Measurements from ENCODE around the gene DNMT3A.
"Not testable (repeated sequence)": the region's sequence is repeated elsewhere in the genome, so short reads cannot be mapped to it uniquely, and the experiment has no call there.

DNMT3A gene

GRCh38 chr2:25234738-25235137 lies 107.0 kb downstream of the DNMT3A start:
- no peak for DNase-seq (ENCODE audit: low spot score)

DNA sequence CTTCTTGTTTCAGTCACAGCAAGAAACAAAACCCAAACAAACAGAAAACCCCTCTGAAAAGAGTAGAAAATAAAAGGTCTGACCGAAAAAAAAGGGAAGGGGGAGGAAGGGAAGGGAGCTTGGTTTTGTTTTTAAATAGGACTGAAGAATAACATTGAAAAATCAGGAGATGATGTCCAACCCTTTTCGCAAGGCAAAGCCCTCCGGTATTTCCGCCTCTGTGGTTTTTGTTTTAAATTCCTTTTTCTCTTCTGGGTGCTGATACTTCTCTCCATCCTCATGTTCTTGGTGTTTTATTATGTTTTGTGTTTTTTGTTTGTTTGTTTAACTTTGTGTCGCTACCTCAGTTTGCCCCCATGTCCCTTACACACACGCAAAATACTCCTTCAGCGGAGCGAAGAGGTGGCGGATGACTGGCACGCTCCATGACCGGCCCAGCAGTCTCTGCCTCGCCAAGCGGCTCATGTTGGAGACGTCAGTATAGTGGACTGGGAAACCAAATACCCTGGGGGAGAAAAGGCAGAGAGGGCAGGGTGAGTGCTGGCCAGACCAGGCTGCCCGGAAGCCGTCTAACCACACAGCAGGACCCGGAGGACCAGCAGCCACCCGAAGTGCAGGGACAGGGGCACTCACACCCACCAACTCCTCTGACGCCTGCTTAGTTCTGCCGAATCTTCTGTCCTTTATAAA lies 107.7 kb downstream of the DNMT3A start:
- DNase-seq (ENCODE audit: low spot score): no peak

DNA sequence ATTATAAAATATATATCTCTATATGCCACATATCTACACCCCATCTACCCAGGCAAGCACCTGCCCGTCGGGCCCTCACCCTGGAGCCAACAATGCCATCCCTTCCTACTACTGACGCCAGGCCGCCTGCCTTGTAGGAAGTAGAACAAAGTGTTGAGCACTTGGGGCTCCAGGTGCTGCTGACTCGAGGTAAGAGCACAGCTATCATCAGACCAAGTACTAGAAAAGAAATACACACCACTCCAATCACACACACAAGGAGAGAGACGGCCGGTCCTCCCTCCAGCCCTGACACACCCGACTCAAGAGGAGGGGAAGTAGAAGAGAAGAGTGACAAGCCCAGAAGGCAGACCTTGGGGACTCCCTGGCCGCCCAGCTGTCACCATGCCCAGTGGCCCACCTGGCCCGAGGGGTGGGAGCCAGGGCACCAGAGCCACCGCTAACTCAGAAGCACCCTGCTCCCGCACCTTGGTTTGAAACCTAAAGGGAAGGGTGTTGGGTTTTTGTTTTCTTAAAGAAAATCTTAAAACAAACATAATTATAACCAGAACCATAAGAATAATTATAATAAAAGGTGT lies 109.4 kb downstream of the DNMT3A start:
- no peak for DNase-seq (ENCODE audit: low spot score)

DNA sequence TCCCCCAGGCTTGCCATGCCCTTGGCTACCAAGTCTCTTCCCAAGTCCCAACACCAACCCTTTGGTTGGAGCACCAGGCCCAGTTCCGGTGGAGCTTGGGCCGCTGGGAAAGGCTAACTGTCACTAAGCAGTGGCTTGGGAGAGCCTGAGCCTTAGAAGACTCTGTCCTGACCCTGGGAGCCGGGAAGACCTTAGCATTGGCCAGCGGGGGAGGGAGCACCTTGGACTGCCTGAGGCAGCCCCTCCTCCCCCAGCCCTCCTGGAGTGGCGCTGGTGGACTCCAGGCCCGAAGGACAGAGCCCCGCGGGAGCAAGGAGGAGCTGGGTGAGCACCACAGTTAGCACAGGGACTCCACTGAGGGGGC lies 110.8 kb downstream of the DNMT3A start:
- DNase-seq (ENCODE audit: low spot score): no peak

DNA sequence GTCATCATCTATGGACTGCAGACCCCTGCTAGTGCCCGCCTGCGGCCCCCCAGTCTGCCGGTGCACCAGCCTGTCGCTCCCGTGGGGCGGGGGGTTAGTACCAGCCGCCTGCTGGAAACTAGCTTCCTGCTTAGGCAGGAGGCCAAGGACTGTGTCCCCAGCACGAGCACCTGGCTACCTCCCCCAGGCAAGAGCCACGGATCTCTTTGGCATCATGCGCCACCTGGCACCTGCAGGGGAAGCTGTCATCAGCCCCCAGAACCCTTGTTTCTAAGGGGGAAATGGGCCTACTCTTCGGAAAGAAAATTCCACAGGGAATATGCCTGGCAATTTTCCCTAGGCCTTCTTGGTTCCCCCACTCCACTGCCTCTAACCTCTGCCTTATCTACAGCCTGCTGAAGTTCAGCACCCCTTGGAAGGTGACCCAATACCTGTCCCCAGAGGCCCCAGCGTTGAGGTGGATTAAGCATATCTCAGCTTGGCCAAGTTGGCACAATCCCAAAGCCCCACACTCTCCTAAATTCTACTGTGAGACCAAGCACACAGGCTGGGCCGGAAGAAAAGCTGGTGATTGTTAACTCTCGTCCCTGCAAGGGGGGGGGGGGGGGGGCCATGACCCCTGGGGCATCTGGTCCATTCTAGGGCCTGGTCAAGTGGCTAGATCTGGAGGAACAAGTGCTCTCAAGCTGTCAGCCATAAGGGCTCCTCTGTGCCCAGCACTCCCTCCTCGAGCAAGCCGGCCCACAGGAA lies 111.4 kb downstream of the DNMT3A start:
- DNase-seq (ENCODE audit: low spot score): no peak

DNA sequence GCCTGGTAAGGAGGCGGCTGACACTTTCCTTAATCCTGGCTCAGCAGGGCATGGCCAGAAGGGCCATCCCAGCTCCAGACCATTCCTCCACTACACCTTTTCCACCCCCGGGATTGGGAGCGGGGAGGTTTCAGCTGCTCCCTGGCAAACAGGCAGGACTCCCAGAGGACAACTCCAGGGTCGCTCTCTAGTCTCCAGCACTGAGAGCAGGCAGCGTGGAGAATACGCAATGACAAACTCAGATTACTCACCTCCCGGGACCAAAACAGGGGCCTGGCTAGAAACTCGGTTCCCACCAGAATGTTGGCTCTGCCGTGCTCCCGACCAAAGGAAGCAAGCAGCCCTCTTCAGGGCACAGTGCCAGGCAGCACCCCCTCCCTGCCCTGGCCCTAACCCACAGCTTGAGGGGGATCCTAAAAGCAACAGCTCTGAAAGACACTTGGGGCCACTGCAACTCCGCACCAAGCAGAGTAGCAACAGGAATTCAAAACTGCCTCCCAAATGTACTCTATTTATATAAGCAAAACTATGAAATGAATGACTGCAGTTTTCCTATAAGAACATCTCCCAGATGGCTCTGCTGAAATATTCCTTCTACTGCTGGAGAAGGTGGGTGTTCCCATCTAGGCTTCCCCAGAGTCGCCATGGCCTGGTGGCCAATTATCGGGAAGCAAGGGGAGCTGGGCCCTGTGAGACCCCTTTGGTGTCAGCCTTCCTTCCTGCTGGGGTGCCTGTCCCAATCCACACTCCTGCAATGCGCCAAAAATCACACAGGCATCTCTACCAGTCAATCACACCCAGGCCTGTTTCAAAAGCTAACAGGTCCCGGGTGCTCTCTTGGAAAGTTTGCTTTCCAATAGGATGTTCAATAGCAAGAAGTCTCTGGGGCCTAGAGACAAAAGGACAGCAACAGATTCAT lies 112.2 kb downstream of the DNMT3A start:
- DNase-seq (ENCODE audit: low spot score): no peak

DNA sequence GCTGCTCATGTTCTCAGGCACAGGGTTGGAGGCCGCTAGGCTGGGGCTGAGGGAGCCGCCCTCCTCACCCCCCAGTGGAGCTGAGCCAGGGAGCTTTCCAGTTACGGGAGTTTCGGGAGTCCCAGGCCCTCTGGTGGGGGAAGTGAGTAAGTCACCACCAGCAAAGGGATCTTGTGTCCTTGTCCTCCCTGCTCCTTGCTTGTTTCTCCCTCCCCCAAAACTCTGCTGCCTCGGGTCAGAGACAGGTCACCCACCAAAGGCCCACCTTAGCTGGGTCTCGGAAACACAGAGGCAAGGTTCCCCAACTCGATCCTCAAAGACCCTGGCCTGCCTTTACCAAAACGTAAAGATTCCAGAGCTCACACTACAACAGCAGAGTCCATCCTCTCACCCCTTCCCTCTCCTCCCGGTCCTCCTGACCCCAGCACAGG lies 112.9 kb downstream of the DNMT3A start:
- DNase-seq (ENCODE audit: low spot score): peak; percentile 67

- DNase-seq (ENCODE audit: low spot score): no peak
Observed at GRCh38 chr2:25227576-25227975, 114.1 kb downstream of the DNMT3A start.

GRCh38 chr2:25226827-25227226 lies 114.9 kb downstream of the DNMT3A start:
- DNase-seq (ENCODE audit: low spot score): no peak

GRCh38 chr2:25222477-25223121 lies 119.1 kb downstream of the DNMT3A start:
- DNase-seq (ENCODE audit: low spot score): no peak

DNA sequence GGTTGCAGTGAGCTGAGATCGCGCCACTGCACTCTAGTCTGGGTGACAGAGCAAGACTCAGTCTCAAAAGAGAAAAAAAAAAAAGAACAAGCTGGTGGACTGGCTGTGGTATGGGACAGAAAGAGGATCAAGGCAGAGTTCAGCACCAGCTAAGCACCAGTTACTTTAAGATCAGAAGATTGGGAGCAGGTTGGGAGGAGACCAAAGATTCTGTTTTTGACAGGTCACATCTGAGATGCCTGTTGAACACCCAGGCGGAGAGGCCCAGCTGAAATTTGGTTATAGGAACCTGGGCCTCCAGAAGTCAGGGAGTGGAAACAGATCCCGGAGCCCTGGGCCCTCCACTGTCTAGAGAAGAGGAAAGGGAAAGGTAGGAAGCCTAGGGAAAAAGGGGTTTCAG lies 120.1 kb downstream of the DNMT3A start:
- DNase-seq (ENCODE audit: low spot score): no peak

DNA sequence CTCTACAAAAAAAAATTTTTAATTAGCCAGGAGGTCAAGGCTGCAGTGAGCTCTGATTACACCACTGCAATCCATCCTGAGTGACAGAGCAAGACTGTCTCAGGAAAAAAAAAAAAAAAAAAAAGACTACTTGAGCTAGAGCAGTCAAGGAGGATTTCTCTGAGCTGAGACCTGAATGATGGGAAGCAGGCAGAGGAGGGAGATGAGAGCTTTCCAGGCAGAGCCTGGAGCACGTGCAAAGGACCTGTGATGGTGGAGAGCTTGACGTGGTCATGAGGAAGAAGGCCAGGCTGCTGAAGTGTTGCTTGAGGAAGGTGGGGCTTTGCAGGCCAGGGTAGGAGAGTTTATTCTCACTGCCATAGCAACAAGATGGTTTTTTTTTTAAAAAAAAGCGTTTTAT lies 121.4 kb downstream of the DNMT3A start:
- DNase-seq (ENCODE audit: low spot score): no peak

GRCh38 chr2:25219621-25220020 lies 122.1 kb downstream of the DNMT3A start:
- no peak for DNase-seq (ENCODE audit: low spot score)

GRCh38 chr2:25218100-25218499 lies 123.6 kb downstream of the DNMT3A start:
- DNase-seq (ENCODE audit: low spot score): no peak

DNA sequence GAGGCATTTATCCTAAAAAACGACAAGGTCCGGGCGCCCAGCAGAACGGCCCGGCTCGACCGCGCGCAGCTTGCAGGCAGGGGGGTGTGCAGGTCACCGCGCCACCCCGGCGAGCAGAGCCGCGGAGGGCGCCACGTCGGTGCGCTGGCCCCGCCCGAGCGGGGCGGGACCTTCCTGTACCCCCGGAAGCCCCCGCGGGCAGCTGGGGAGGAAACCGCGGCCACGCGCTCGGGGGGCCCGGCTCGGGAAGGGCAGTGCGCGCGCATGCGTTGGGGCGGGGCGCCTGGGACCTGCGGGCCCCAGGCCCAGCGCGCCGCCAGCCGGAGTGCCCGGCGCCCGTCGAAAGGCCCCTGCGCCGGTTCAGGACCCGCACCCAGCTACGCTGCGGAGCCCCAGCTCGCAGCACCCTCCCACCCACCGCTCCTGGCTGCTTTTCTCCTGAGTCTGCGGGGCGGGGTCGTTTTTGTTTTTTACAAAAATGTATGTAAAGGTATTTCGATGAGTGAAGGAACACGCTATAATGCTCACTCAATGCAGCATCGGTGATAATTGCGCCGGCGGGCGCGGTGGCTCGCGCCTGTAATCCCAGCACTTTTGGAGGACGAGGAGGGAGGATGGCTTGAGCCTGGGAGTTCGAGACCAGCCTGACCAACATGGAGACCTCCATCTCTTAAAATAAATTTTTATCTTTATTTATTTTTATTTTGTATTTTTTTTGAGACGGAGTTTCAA lies 125.6 kb downstream of the DNMT3A start:
- DNase-seq (ENCODE audit: low spot score): peak; percentile 91

DNA sequence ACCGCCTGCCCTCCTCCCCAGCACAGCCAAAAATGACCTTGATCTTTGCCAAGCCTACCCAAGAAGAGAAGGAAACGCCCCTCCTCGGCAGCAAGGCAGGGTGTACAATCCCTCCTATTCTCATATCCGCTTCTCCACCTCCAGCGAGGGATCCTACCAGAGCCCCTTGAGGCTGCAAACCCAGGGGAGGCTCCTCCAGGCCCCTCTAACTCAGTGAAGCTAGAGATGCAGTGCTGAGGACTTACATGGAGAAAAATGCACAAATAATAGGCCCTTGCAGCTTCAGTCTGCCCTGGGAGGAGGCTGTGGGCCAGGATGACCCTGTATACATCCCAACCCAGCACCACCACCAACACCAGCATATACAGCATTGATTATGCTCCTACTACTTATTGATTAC lies 126.5 kb downstream of the DNMT3A start:
- no peak for DNase-seq (ENCODE audit: low spot score)

GRCh38 chr2:25213229-25213628 lies 128.5 kb downstream of the DNMT3A start:
- DNase-seq (ENCODE audit: low spot score): no peak

GRCh38 chr2:25210923-25211322 lies 130.8 kb downstream of the DNMT3A start:
- not testable (repeated sequence) for DNase-seq (ENCODE audit: low spot score)

DNA sequence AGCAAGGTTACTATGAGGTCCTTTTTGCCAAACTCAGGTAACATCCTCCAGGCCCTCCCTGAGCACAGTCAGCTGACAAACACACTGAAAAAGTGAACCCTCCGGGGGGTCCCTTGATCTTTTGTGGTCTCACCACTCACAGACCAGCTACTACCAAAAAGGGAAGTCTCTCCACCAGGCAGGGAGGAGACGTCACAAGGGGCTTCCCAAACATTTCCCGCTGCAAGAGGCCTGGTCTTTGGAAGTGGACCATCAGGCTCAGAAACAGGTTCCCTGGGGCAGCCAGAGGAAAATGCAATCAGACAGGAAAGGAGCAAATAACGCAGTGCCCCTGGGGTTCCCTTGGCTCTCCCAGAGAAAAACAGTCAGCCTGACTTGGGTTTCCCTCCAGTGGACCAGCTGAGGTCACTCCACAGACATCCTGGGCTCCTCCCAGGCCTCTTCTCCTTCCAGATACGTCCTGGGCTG lies 134.6 kb downstream of the DNMT3A start:
- DNase-seq (ENCODE audit: low spot score): no peak

DNA sequence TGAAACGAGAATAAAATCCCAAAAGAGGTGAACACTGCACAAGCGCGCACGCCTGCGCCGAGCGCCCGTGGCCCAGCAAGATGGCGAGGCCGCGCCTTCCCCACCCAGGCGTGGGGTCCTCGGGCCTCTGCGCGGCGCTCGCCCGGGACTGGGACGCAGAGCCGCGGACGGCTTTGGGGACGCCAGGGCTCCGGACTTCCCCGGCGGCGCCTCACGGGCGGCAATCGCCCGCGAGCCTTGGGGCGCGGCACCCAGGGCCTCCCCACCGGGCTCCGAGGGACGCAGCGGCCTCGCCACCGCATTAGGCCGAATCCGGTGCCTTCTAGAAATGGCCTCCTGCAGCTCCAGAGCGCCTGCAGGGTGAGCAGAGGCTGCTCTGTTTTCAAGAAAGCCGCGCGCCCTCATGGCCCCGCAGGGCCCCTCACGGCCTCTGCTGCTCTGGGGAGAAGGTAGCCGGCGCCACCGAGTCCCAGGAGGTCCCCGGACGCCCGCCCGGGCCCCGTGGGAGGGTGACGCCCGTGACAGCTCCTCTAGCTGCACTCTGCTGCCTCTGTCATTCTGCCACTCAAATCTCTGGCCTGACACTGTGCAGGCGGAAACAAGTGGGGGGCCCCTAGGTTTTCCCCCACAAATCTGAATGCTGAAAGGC lies 137.4 kb downstream of the DNMT3A start:
- peak; percentile 60 for DNase-seq (ENCODE audit: low spot score)

Measured in germinal center (tissue), 1 donor.